H54 (cell line): ENCODE measurements around the gene ASAP3.
A peak's percentile ranks its signal among the peaks of the same experiment; 100 is the strongest.

ENCODE experiments used
- DNase-seq: peaks from one replicate; pipeline ENCODE4 v3.0.0; 2011; ENCODE audit warnings: low spot score, mixed read lengths; ENCODE audit not compliant: insufficient read length
- FAIRE-seq: peaks from 3 replicates; lab custom pipeline; 2011; peaks lifted over from hg19 to GRCh38; lab: Jason Lieb, UNC
- POLR2A ChIP-seq: IDR thresholded peaks from 2 replicates; pipeline ENCODE4 v1.6.1; 2011; ENCODE audit warnings: low read depth, mild to moderate bottlenecking, low read length

Gene ASAP3

DNA sequence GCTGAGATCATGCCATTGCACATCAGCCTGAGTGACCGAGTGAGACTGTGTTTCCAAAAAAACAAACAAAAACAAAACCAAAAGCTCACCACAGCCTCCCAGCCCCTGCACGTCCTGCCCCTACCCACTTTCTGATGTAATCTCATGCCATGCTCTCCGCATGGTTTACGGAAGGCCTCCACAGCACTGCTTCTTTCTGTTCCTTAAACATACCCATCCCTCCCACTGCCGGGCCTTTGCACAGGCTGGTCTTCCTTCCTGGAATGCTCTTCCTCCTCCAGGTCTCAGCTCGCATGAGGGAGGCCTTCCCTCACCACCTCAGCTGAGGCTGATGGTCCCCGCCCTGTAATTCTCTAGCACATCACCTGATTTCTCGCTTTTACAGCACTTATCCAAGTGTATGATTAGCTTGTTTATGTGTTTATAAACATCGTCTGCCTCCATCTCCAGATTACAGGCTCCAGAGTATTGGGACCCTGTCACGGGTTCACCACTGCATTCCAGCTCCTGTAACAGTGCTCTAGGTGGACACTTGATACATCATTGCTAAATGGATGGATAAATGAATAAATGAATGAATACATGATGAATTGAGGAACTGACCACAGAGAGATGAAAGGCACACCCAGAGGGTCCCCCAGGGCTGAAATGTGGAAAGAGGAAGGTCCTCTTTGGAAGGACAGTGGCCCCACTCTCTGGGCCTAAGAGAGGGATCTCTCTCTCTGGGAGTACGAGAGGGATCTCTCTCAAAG lies 81.5 kb downstream of the ASAP3 start:
- no peak for TF ChIP-seq POLR2A
- DNase-seq (no peak), FAIRE-seq (no peak)

DNA sequence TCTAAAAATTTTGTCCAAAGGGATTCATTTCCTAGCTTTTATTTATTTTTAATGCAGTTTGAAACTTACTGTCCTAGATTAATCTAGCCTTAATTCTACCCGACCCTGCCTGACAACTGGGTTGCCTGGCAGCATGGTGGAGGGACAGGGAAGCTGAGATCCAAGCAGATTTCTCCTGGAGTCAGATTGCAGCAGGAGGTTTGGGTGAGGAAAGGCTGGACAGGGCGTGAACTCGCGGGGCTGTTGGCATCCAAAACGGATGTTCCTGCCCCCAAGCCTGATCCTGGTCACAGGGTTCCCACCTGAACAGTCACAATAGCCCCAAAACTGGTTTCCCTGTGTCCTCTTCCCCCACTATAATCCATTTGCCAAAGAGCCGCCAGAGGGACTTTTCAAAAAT lies 82.7 kb downstream of the ASAP3 start:
- FAIRE-seq: no peak
- no peak for TF ChIP-seq POLR2A
- DNase-seq: no peak

DNA sequence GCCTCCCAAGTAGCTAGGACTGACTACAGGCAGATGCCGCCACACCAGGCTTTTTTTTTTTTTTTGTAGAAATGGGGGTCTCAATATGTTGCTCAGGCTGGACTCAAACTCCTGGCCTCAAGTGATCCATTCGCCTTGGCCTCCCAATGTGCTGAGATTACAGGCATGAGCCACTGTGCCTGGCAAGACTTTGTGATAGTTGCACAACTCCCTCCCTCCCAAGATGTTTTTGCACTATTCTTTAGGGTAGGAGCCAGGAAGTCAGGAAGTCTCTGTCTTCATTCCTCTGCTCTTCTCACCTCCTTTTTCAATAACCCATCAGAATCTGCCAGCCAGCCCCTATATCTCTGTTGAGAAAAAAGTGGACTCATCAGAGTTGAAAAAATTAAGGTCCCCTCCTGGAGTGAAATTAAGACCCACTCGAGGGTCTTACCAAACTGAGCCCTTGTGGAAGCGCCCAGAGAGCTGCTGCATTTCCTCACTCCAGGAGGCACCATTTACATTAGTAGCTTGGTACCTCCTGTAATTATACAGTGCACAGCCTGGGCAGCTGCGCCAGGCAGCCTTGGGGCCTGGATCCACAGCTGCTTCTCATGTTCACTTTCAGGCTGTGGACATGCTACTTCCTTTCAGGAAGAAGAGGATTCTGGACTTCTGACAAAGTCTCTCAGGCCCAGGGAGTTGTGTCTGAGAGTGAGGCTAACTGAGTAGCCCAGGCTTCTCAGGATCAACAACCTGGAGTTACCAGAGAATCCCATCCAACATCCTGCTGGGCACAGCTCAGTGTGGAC lies 83.5 kb downstream of the ASAP3 start:
- TF ChIP-seq POLR2A: no peak
- DNase-seq (no peak), FAIRE-seq (no peak)

DNA sequence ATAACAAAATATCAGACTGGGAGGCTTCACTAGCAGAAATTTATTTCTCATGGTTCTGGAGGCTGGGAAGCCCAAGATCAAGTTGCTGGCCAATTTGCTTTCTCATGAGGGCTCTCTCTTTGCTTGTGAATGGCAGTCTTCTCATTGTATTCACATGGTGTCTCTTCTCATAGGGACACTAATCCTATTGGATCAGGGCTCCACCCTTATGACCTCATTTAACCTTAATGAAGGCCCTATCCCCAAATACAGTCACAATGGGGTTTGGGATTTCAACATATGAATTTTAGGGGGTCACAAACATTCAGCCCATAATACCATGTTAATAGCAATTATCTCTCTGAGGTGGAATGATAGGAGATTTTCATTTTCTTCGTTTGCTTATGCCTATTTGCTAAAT lies 84.8 kb downstream of the ASAP3 start:
- no peak for TF ChIP-seq POLR2A
- no peak for DNase-seq
- no peak for FAIRE-seq

DNA sequence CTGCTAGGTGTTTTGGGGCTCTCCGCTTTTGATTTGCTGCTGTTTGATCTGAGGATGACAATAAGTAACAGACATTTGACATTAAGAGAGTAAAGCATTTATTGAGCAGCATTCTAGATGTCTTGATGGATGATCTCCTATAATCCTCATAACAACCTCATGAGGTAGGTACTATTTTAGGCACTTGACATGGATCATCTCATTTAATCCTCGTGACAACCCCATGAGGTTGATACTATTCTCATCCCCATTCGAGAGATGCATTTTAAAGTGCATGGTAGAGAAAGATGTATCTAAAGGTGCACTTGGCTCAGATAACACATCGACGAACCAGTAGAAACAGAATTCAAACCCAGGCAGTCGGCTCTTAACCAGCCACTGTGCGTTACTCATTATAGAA lies 86.1 kb downstream of the ASAP3 start:
- no peak for TF ChIP-seq POLR2A
- FAIRE-seq (no peak), DNase-seq (no peak)

DNA sequence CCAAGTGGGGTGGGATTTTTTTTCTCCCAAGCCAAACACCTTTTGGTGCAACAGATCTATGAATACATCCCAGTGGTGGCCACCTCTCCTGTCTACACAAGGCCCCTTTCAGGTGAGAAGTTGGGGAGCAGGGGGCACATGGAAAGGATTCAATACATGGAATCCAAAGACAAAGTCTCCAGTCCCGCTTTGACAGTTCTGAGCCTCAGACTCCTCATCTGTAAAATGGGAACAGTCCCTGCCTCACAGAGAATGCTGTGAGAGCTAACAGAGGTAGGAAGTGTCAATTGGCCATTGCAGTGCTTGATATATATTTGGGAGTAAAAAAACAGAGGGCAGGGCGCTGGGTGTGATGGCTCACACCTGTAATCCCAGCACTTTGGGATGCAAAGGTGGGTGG lies 87.6 kb downstream of the ASAP3 start:
- DNase-seq (no peak), FAIRE-seq (no peak)
- no peak for TF ChIP-seq POLR2A

DNA sequence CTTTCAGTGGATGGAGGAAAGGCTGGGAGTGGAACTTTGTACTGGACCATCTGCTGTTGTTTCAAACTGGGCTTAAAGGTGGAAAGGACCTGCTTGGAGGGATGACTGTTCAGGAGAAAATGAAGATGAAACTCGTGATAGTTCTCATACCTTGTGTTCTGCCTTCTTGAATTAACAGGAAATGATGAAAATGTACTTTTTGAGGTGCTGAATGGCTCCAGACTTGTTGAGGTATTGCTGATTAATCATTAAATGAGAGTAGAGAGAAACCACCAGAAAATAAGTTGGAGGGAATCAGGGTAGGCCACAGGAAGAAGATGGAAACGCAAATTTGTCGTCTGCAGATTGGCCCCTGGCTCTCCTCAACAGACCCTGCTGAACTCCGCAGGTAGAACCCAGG lies 88.1 kb downstream of the ASAP3 start:
- FAIRE-seq (no peak), DNase-seq (no peak)
- no peak for TF ChIP-seq POLR2A

DNA sequence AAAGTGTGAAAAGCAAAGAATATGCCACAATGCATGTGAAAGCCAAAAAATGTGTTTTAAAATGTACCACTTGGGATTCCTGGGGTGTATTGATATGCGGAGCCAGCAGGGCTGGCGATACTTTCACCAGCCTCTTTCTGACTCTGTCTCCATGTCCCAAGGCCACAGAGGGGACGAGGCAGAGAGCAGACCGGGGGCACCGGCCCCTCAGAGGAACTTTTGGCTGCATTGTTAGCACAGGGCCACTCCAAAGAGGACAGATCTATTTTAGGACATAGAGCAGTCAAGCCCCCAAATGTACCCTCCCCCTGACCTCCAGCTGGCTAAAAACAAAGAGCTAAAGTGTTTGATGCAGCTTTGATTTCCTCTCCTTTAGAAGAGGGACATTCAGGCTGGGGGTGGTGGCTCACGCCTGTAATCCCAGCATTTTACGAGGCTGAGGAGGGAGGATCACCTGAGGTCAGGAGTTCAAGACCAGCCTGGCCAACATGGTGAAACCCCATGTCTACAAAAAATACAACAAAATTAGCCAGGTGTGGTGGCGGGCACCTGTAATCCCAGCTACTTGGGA lies 88.7 kb downstream of the ASAP3 start:
- DNase-seq: no peak
- no peak for TF ChIP-seq POLR2A
- FAIRE-seq: no peak

DNA sequence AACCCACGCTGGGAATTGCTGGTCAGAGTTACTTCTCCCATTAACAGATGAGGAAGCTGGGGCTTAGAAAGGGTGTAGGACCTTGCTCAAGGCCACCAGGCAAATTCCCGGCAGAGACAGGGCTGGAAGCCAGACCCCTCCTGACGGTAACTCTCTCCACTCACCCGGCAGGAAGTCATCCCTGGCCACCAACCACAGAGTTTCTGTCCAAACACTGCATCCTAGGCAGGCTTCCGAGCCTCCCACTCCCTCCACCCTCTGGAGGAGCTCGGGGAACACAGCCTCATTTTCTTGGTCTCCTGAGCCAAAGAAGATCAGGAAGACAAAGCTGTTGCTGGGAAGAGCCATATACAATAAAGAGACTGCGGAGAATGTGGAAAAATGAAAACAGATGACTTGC lies 89.3 kb downstream of the ASAP3 start:
- TF ChIP-seq POLR2A: no peak
- DNase-seq: peak; percentile 30
- no peak for FAIRE-seq

DNA sequence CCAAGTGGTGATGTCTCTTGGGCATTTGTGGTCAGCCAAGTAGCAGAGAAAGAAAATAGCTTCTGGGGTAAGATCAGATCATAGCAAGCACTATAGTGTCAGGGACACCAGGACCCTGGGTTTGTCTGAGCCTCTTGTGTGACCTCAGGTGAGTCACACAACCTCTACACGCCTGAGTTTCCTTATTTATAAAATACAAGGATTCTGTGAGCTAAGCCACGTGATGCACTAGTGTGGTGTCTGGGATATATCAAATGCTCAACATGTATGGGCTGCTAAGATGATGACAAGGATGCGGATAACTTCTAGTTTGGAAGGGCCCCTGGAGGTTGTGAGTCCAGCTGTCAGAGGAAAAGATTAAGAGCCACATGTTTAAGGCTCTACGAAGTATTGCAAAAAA lies 89.8 kb downstream of the ASAP3 start:
- no peak for TF ChIP-seq POLR2A
- FAIRE-seq (no peak), DNase-seq (no peak)

DNA sequence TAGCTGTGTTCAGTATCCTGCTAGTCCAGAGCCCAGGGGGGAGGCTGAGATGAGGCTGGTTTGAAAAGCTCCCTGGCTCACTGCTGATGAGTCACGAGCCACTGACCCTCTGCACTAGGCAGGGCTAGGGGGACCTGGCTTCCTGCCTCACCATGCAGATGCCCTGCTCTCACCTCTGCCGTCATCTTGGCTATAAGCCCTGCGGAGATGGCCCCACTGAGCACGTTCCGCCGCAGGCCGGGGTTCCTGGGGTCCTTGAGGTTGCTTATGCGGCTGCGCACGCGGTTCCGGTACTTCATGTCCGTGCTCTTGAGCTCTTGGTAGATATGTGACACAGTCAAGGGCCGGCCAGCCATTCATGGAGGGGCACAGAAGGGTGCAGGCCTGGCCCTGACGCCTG lies 90.3 kb downstream of the ASAP3 start:
- DNase-seq: no peak

DNA sequence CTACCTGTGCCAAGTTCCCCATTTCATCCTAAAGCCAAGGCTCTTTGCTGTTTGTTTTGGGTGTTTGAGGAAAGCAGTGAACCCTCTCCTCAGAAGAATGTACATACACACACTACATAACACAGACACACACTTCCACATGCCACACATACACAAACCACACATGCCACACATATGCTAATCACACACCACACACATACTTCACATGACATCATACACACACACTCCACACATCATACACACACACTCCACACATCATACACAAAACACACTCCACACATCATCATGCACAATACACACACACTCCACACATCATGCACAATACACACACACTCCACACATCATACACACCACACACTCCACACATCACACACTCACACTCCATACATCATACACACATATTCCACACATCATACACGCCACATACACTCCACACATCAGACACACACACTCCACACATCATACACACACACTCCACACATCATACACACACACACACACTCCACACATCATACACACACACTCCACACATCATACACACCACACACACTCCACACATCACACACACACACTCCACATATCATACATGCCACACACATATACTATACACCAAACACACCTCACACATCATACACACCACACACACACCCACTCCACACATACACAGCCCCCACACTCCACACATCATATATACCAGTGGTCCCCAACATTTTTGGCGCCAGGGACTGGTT lies 91.7 kb downstream of the ASAP3 start:
- DNase-seq (no peak), FAIRE-seq (peak; percentile 62)
- no peak for TF ChIP-seq POLR2A

More for the DNA sequence above, 90.3 kb downstream of the ASAP3 start:
- no peak for FAIRE-seq
- no peak for TF ChIP-seq POLR2A

DNA sequence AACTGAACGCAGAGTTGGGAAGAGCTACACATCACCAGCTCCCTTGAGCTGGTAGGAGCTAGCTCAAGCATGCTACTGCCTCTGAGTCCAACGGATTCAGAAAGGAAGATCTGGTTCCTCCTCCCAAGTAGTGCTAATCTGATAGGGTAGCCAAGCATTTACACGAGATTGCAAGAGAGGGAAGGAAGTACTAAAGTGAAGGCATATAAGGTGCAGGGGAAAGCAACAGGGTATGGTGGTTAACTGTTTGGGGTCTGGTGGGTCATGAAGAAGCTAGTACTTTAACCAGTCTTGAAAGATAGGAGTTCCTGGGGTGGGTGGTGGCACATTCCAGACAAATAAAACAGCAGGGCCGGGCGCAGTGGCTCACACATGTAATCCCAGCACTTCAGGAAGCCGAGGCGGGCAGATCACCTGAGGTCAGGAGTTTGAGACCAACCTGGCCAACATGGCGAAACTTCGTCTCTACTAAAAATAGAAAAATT lies 94.1 kb downstream of the ASAP3 start:
- TF ChIP-seq POLR2A: no peak

DNA sequence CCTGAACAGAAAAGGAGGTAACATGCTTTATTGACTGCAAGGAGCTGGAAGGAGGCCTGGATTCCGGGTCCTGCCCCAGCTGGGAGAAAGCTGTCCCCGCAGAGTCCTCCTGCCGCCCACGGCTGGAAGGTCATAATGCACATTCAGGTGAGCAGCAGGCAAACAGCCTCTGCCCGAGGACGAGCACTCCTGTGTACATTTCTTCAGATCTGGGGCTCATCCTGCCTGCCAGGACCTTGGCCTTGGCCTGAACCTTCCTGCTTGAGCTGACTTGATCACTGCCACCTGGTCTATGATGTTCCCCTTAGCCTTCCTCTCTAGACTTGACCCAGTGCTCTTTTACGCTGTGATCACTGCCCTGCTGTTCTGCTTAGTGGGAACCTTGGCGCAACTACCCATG lies 96.5 kb downstream of the ASAP3 start:
- TF ChIP-seq POLR2A: no peak
- DNase-seq (no peak), FAIRE-seq (no peak)

More for the DNA sequence above, 94.1 kb downstream of the ASAP3 start:
- FAIRE-seq (no peak), DNase-seq (no peak)
